Parathyroid adenoma (tissue), 2 donors: ENCODE results near the gene ITGB3.

Experiments
- H2AFZ ChIP-seq: fragments of 300-600 bp; sonication (generic); one replicate; pipeline ENCODE4 v1.7.0; 2017; ENCODE audit warnings: antibody characterized with exemption, mild to moderate bottlenecking
- H3K27ac ChIP-seq: fragments of 300-600 bp; sonication (generic); one replicate; pipeline ENCODE4 v1.7.0; 2017
- H3K27me3 ChIP-seq: fragments of 300-600 bp; sonication (generic); one replicate; pipeline ENCODE4 v1.7.0; 2017; ENCODE audit warnings: low read length; ENCODE audit not compliant: control insufficient read depth, insufficient read depth
- H3K36me3 ChIP-seq: fragments of 300-600 bp; sonication (generic); one replicate; pipeline ENCODE4 v1.7.0; 2017; ENCODE audit warnings: low read length; ENCODE audit not compliant: control insufficient read depth, insufficient read depth
- H3K4me1 ChIP-seq: fragments of 300-600 bp; sonication (generic); one replicate; pipeline ENCODE4 v1.7.0; 2017; ENCODE audit warnings: control low read depth
- H3K4me2 ChIP-seq: fragments of 300-600 bp; sonication (generic); one replicate; pipeline ENCODE4 v1.7.0; 2017; ENCODE audit warnings: low read length
- H3K4me3 ChIP-seq: fragments of 300-600 bp; sonication (generic); one replicate; pipeline ENCODE4 v1.7.0; 2017; ENCODE audit warnings: low read depth, low read length
- H3K79me2 ChIP-seq: fragments of 300-600 bp; sonication (generic); one replicate; pipeline ENCODE4 v1.7.0; 2017; ENCODE audit warnings: control low read depth
- H3K9ac ChIP-seq: fragments of 300-600 bp; sonication (generic); one replicate; pipeline ENCODE4 v1.7.0; 2017; ENCODE audit warnings: mild to moderate bottlenecking
- H3K9me3 ChIP-seq: fragments of 300-600 bp; sonication (generic); one replicate; pipeline ENCODE4 v1.7.0; 2017; ENCODE audit warnings: low read length; ENCODE audit not compliant: control insufficient read depth
- TF ChIP-seq, protein P1 (sequence below): fragments of 300-600 bp; sonication (generic); IDR thresholded peaks from one replicate; pipeline ENCODE4 v1.7.0; 2017; ENCODE audit warnings: antibody characterized with exemption, mild to moderate bottlenecking
- donor health status: primary hyperparathyroidism.

The ITGB3 gene

DNA sequence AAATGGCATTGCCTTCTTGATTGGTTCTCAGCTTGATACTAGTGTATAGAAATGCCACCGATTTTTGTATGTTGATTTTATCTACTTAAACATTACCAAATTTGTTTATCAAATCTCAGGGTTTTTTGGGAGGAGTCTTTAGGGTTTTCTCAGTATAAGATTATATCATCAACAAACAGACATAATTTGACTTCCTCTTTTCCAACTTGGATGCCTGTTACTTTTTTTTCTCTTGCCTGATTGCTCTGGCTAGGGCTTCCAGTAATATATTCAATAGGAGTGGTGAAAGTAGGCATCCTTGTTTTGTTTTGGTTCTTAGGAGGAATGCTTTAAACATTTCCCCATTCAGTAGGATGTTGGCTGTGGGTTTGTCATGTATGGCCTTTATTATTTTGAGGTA lies 99.2 kb downstream of the ITGB3 start:
- H3K27me3 ChIP-seq = no peaks in the 10 kb centered on the region
- TF ChIP-seq, protein P1, sequence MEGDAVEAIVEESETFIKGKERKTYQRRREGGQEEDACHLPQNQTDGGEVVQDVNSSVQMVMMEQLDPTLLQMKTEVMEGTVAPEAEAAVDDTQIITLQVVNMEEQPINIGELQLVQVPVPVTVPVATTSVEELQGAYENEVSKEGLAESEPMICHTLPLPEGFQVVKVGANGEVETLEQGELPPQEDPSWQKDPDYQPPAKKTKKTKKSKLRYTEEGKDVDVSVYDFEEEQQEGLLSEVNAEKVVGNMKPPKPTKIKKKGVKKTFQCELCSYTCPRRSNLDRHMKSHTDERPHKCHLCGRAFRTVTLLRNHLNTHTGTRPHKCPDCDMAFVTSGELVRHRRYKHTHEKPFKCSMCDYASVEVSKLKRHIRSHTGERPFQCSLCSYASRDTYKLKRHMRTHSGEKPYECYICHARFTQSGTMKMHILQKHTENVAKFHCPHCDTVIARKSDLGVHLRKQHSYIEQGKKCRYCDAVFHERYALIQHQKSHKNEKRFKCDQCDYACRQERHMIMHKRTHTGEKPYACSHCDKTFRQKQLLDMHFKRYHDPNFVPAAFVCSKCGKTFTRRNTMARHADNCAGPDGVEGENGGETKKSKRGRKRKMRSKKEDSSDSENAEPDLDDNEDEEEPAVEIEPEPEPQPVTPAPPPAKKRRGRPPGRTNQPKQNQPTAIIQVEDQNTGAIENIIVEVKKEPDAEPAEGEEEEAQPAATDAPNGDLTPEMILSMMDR = no peak
- no peak overlapping the region for H3K4me2 ChIP-seq
- H3K9ac ChIP-seq = no peak overlapping the region
- H2AFZ ChIP-seq = no peak overlapping the region
- H3K4me3 ChIP-seq = no peak overlapping the region
- H3K36me3 ChIP-seq = no peaks in the 10 kb centered on the region
- no peaks in the 10 kb centered on the region for H3K4me1 ChIP-seq
- no peaks in the 10 kb centered on the region for H3K79me2 ChIP-seq
- no peaks in the 10 kb centered on the region for H3K9me3 ChIP-seq
- no peak overlapping the region for H3K27ac ChIP-seq

DNA sequence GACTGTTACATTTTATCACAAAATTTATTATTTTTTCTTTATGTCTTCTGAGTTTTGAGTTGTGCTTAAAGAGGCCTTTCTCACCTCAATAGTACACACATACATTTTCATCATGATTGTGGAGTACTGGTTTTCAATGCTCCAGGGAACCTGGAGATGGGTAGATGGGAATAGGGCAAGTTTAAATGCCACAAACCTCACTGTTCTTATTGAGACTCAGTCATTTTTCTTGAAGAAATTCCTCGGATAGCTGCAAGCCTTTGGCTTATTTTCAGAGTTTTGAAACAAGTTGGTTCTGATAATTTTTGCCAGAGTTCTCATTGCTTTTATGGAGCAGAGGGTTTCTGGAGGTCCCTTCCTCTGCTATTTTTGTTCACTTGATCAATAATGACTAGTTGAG lies 105.0 kb downstream of the ITGB3 start:
- Histone ChIP-seq H3K4me2 (no peak overlapping the region), H3K79me2 (no peaks in the 10 kb centered on the region), H3K27me3 (no peaks in the 10 kb centered on the region), H3K4me3 (no peak overlapping the region), H3K9me3 (no peaks in the 10 kb centered on the region), H2AFZ (no peak overlapping the region), H3K36me3 (no peaks in the 10 kb centered on the region), H3K4me1 (no peaks in the 10 kb centered on the region), H3K27ac (no peak overlapping the region), H3K9ac (no peak overlapping the region)
- TF ChIP-seq, protein P1 = no peak
